ENCODE measurements around the gene ABLIM2.

ABLIM2 gene

GRCh38 chr4:8101213-8102075 is 57.2 kb downstream of the ABLIM2 start:
- no peak for DNase-seq

- no peak for DNase-seq
Measured at GRCh38 chr4:8099981-8100464, 58.6 kb downstream of the ABLIM2 start.

GRCh38 chr4:8098506-8098905 is 60.1 kb downstream of the ABLIM2 start:
- DNase-seq: no peak

GRCh38 chr4:8097721-8098345 is 60.8 kb downstream of the ABLIM2 start:
- DNase-seq: no peak

- DNase-seq: no peak
Measured at GRCh38 chr4:8097141-8097541, 61.5 kb downstream of the ABLIM2 start.

GRCh38 chr4:8096690-8097061 is 61.9 kb downstream of the ABLIM2 start:
- DNase-seq: no peak

GRCh38 chr4:8095956-8096689 is 62.5 kb downstream of the ABLIM2 start:
- DNase-seq: no peak

- DNase-seq: no peak
Measured at GRCh38 chr4:8093587-8094274, 64.9 kb downstream of the ABLIM2 start.

GRCh38 chr4:8092282-8092681 is 66.3 kb downstream of the ABLIM2 start:
- DNase-seq: no peak

- no peak for DNase-seq
Measured at GRCh38 chr4:8090744-8091301, 67.8 kb downstream of the ABLIM2 start.

GRCh38 chr4:8090312-8090711 is 68.3 kb downstream of the ABLIM2 start:
- no peak for DNase-seq

- no peak for DNase-seq
Measured at GRCh38 chr4:8089862-8090261, 68.8 kb downstream of the ABLIM2 start.

GRCh38 chr4:8088966-8089491 is 69.6 kb downstream of the ABLIM2 start:
- DNase-seq: no peak

- DNase-seq: no peak
Measured at GRCh38 chr4:8087921-8088495, 70.6 kb downstream of the ABLIM2 start.

GRCh38 chr4:8086783-8087445 is 71.7 kb downstream of the ABLIM2 start:
- DNase-seq: no peak

GRCh38 chr4:8085491-8086117 is 73.0 kb downstream of the ABLIM2 start:
- no peak for DNase-seq

- DNase-seq: no peak
Measured at GRCh38 chr4:8084712-8085490, 73.7 kb downstream of the ABLIM2 start.

- DNase-seq: no peak
Measured at GRCh38 chr4:8084031-8084660, 74.5 kb downstream of the ABLIM2 start.

GRCh38 chr4:8083086-8083825 is 75.4 kb downstream of the ABLIM2 start:
- no peak for DNase-seq
